Measurements from ENCODE around the gene PRPF38A.

PRPF38A gene

GRCh38 chr1:52359676-52360594, 44.5 kb upstream of the PRPF38A start:
- no peak for TF ChIP-seq CTCF (IDR thresholded peaks at IDR 0.05; ENCODE audit: low read depth, low read length)
- no peak for DNase-seq (ENCODE audit: extremely low read depth, low read depth)

GRCh38 chr1:52360595-52360968, 43.8 kb upstream of the PRPF38A start:
- TF ChIP-seq CTCF (IDR thresholded peaks at IDR 0.05; ENCODE audit: low read depth, low read length): no peak
- DNase-seq (ENCODE audit: extremely low read depth, low read depth): no peak

- no peak for TF ChIP-seq CTCF (IDR thresholded peaks at IDR 0.05; ENCODE audit: low read depth, low read length)
- DNase-seq (ENCODE audit: extremely low read depth, low read depth): no peak
Measured at GRCh38 chr1:52364235-52364839, 40.1 kb upstream of the PRPF38A start.

GRCh38 chr1:52365071-52365745, 39.2 kb upstream of the PRPF38A start:
- no peak for TF ChIP-seq CTCF (IDR thresholded peaks at IDR 0.05; ENCODE audit: low read depth, low read length)
- DNase-seq (ENCODE audit: extremely low read depth, low read depth): peak; percentile 27

GRCh38 chr1:52365746-52366516, 38.5 kb upstream of the PRPF38A start, which contains the start of gene CC2D1B:
Gene CC2D1B, minus strand, starts transcription at chr1:52366205. Its CDS starts 1,585 bp downstream, at chr1:52364620.
- peak; percentile 91 for DNase-seq (ENCODE audit: extremely low read depth, low read depth)

GRCh38 chr1:52366517-52366827, 37.9 kb upstream of the PRPF38A start:
- no peak for TF ChIP-seq CTCF (IDR thresholded peaks at IDR 0.05; ENCODE audit: low read depth, low read length)
- no peak for DNase-seq (ENCODE audit: extremely low read depth, low read depth)

More at GRCh38 chr1:52365746-52366516, 38.5 kb upstream of the PRPF38A start, which contains the start of gene CC2D1B:
- no peak for TF ChIP-seq CTCF (IDR thresholded peaks at IDR 0.05; ENCODE audit: low read depth, low read length)
